Calu3 (cell line): Measurements from ENCODE around the gene NALCN. TPM values are rescaled to one million over a fixed set of nuclear protein-coding genes. Genes with fewer than 3 reads are reported as not detected.

ENCODE experiments used
- BruUV-seq: library from RNA; stranded (reverse); fragments of 400-500 nt; replicated peaks from 2 replicates; lab custom pipeline; 2021; lab: Mats Ljungman, UMichigan
- CTCF ChIA-PET: fragments of 300-600 bp; sonication (Branson Sonifier 250); formaldehyde crosslinking; loops from one replicate; lab custom pipeline; 2022; ENCODE audit warnings: antibody characterized with exemption; lab: Charles Lee
- DNase-seq: peaks from one replicate; pipeline ENCODE4 v3.0.0; 2022
- H3K27ac Mint-ChIP-seq: one replicate; pipeline ENCODE4 v1.8.0; 2022; ENCODE audit warnings: mixed read lengths; ENCODE audit not compliant: unreplicated experiment
- H3K27me3 Mint-ChIP-seq: one replicate; pipeline ENCODE4 v1.8.0; 2022; ENCODE audit warnings: mixed read lengths; ENCODE audit not compliant: unreplicated experiment
- H3K36me3 Mint-ChIP-seq: one replicate; pipeline ENCODE4 v1.8.0; 2022; ENCODE audit warnings: mild to moderate bottlenecking, moderate library complexity, mixed read lengths; ENCODE audit not compliant: insufficient read depth, unreplicated experiment
- H3K4me1 Mint-ChIP-seq: one replicate; pipeline ENCODE4 v1.8.0; 2022; ENCODE audit warnings: mild to moderate bottlenecking, low read depth, mixed read lengths; ENCODE audit not compliant: unreplicated experiment
- H3K4me3 Mint-ChIP-seq: one replicate; pipeline ENCODE4 v1.8.0; 2022; ENCODE audit warnings: mild to moderate bottlenecking, low read depth, moderate library complexity, mixed read lengths; ENCODE audit not compliant: unreplicated experiment
- H3K9me3 Mint-ChIP-seq: one replicate; pipeline ENCODE4 v1.8.0; 2022; ENCODE audit warnings: low read depth, mixed read lengths; ENCODE audit not compliant: unreplicated experiment
- intact Hi-C: fragments of 100-400 bp; cut with micrococcal nuclease; formaldehyde crosslinking; loops from one replicate; pipeline ENCODE4 v1.10.0; 2022; ENCODE audit not compliant: unreplicated experiment
- total RNA-seq: library from RNA; stranded (reverse); gene quantifications from 2 replicates; pipeline ENCODE4 v1.2.3, GENCODE V29; 2022
- TF ChIP-seq, protein P1 (sequence below): fragments of 200-600 bp; IDR thresholded peaks from one replicate; pipeline ENCODE4 v1.8.0; 2022; ENCODE audit warnings: antibody characterized with exemption; ENCODE audit not compliant: unreplicated experiment

Gene NALCN
- total RNA-seq, 1 experiment from 2014 or later: 2.8 TPM

DNA sequence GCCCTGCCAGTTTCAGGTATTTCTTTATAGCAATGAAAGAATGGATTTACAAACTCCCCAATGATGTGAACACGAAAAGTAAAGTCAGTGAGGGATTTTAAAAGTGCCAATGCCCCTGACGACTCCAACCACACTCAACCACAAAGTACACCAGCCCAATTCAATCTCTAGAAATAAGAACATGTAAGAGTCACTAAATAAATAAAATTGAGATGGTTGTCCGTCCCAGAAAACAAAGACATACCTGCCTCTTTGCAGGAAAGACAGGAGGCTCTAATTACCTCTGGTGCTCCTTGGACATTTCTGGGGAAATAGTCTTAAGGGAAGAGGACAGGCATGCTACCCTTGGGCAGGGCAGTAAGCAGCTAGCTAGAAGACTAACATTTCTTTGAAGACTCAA lies 55.8 kb downstream of the NALCN start:
- H3K9me3 Mint-ChIP-seq: no peaks in the 10 kb centered on the region
- no peaks in the 10 kb centered on the region for H3K36me3 Mint-ChIP-seq
- no peak overlapping the region for H3K27ac Mint-ChIP-seq
- no peaks in the 10 kb centered on the region for H3K27me3 Mint-ChIP-seq
- TF ChIP-seq, protein P1, sequence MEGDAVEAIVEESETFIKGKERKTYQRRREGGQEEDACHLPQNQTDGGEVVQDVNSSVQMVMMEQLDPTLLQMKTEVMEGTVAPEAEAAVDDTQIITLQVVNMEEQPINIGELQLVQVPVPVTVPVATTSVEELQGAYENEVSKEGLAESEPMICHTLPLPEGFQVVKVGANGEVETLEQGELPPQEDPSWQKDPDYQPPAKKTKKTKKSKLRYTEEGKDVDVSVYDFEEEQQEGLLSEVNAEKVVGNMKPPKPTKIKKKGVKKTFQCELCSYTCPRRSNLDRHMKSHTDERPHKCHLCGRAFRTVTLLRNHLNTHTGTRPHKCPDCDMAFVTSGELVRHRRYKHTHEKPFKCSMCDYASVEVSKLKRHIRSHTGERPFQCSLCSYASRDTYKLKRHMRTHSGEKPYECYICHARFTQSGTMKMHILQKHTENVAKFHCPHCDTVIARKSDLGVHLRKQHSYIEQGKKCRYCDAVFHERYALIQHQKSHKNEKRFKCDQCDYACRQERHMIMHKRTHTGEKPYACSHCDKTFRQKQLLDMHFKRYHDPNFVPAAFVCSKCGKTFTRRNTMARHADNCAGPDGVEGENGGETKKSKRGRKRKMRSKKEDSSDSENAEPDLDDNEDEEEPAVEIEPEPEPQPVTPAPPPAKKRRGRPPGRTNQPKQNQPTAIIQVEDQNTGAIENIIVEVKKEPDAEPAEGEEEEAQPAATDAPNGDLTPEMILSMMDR: no peak
- CTCF ChIA-PET: no interaction called here
- DNase-seq: no peak
- no TSS peak for BruUV-seq
- no peaks in the 10 kb centered on the region for H3K4me1 Mint-ChIP-seq
- H3K4me3 Mint-ChIP-seq: no peak overlapping the region
- intact Hi-C loops: no loop called here

DNA sequence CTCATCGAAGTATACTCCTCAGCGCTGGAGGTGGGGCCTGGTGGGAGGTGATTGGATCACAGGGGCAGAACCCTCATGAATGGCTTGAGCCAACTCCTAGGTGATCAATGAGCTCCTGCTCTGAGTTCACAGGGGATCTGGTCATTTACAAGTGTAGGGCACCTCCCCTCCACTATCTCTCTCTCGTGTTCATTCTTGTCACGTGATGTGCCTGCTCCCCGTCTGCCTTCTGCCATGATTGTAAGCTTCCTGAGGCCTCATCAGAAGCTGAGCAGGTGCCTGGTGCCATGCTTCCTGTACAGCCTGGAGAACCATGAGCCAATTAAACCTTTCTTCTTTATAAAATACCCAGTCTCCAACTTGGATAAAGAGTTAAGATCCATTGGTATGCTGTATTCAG lies 61.4 kb downstream of the NALCN start:
- TF ChIP-seq, protein P1: no peak

DNA sequence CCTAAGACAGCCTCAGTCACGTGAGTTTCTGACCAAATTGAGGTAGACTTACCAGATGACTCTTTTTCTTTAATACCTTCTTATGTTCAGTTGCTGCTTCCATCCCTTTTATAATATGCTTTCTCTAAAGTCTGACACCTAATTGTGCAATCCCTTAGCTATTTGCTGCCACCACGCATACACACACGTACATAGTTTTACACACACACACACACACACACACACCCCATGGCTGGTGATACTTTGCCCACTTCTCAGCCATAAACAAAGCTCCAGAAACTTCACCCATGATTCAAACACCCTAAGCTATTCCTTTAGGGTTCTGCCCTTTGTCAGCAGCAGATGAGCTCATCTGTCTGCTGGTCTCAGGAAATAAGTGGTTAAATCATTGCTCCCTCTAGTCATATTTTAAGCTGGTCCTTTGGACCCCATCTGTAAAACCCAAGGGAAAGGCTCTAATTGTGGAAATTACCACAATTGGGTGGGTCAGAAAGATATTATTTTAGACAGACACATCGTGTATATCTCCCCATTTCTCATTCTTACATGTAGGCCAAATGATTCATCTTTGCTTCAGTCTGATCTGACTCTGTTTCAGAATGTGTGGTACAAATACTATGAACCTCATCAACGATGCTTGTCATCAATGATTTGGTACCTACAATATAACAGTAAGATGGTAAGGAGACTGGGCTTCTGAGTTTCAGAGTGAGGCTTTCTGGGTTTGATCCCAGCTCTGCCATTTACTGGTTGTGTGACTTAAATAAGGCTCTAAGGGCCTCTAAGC lies 69.2 kb downstream of the NALCN start:
- Mint-ChIP-seq H3K9me3 (no peaks in the 10 kb centered on the region), H3K36me3 (no peaks in the 10 kb centered on the region), H3K4me1 (no peaks in the 10 kb centered on the region), H3K27ac (no peak overlapping the region), H3K4me3 (no peak overlapping the region), H3K27me3 (no peaks in the 10 kb centered on the region)
- CTCF ChIA-PET: no interaction called here
- TF ChIP-seq, protein P1: no peak
- no peak for DNase-seq
- intact Hi-C loops: no loop called here
- BruUV-seq: no TSS peak

More for the DNA sequence above, 61.4 kb downstream of the NALCN start:
- no peak overlapping the region for H3K4me3 Mint-ChIP-seq
- no peak overlapping the region for H3K27ac Mint-ChIP-seq
- intact Hi-C loops: no loop called here
- H3K9me3 Mint-ChIP-seq: no peaks in the 10 kb centered on the region
- DNase-seq: no peak
- H3K36me3 Mint-ChIP-seq: no peaks in the 10 kb centered on the region
- no peaks in the 10 kb centered on the region for H3K27me3 Mint-ChIP-seq
- CTCF ChIA-PET: no interaction called here
- no TSS peak for BruUV-seq
- no peaks in the 10 kb centered on the region for H3K4me1 Mint-ChIP-seq

DNA sequence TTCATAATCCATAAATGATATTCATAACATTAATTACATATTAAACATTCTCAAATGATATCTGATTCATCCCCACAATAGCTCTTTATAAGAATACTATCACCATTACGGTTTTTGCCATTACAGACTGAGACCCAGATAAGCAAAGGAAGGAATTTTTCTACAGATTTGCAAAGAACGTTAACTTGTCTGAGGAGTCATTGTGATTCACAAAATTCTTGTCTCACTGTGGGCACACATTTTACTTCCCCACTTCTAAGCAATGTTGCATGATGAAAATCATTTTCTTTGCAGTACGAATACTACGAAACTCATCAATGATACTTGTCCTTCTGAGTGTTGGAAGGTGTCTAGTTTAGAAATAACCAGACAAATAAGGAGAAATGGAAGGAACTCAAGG lies 70.1 kb downstream of the NALCN start:
- H3K4me3 Mint-ChIP-seq: no peak overlapping the region
- no TSS peak for BruUV-seq
- no peaks in the 10 kb centered on the region for H3K4me1 Mint-ChIP-seq
- no peaks in the 10 kb centered on the region for H3K36me3 Mint-ChIP-seq
- CTCF ChIA-PET: no interaction called here
- H3K27ac Mint-ChIP-seq: no peak overlapping the region
- no peak for DNase-seq
- TF ChIP-seq, protein P1: no peak
- H3K27me3 Mint-ChIP-seq: no peaks in the 10 kb centered on the region
- intact Hi-C loops: no loop called here
- H3K9me3 Mint-ChIP-seq: no peaks in the 10 kb centered on the region
